HepG2 (cell line): ENCODE data around the gene ZNF749. TPM values are rescaled to one million over a fixed set of nuclear protein-coding genes. Genes with fewer than 3 reads are reported as not detected.

Experiments used
- ATAC-seq: fragments of 200-7000 bp; cut with Tn5 transposase; 3 replicates; pipeline ENCODE4 v1.9.1; 2020; ENCODE audit warnings: mild to moderate bottlenecking, moderate library complexity
- Bru-seq: library from RNA; stranded (reverse); fragments of 400-500 nt; gene quantifications from one replicate; lab custom pipeline; 2021; lab: Mats Ljungman, UMichigan
- BruChase-seq, 2 experiments: library from RNA; stranded (reverse); fragments of 400-500 nt; gene quantifications; one replicate each; lab custom pipeline; 2021; lab: Mats Ljungman, UMichigan
- BruUV-seq: library from RNA; stranded (reverse); fragments of 400-500 nt; replicated peaks from 2 replicates; lab custom pipeline; 2021; lab: Mats Ljungman, UMichigan
- CTCF ChIA-PET: fragments of 300-600 bp; formaldehyde crosslinking; extraction: SDS; loops from one replicate; lab custom pipeline; 2021; ENCODE audit warnings: low total read pairs, inconsistent platforms, low intra/inter-chr PET ratio; lab: Yijun Ruan, JAX
- POLR2A ChIA-PET: fragments of 350-600 bp; sonication (Branson Sonifier 250); formaldehyde crosslinking; loops from one replicate; lab custom pipeline; 2020; ENCODE audit warnings: antibody characterized with exemption, inconsistent platforms; lab: Yijun Ruan, JAX
- DNase-seq: peaks from one replicate; pipeline ENCODE4 v3.0.0-alpha.2; 2015; ENCODE audit warnings: low spot score
- FAIRE-seq: peaks from 3 replicates; lab custom pipeline; 2011; peaks lifted over from hg19 to GRCh38; lab: Jason Lieb, UNC
- H2AFZ ChIP-seq: one replicate; pipeline ENCODE4 v1.6.1; 2011; ENCODE audit warnings: low read length, inconsistent platforms
- H3K27ac ChIP-seq: fragments of 300-600 bp; 3 replicates; pipeline ENCODE4 v1.8.0; 2011; ENCODE audit warnings: mixed run types, mild to moderate bottlenecking, mixed read lengths, low read length, inconsistent platforms; ENCODE audit not compliant: insufficient read depth; ENCODE audit errors: extremely low read length
- H3K27me3 ChIP-seq, 2 experiments: fragments of 200-600 bp in 1 of 2; 2 replicates in 1 of 2; 3 replicates in 1 of 2; pipeline versions ENCODE4 v1.6.0 to v1.8.0; 2011; ENCODE audit warnings: low read length in 2 of 2, mild to moderate bottlenecking in 2 of 2, moderate library complexity in 2 of 2, inconsistent platforms in 1 of 2; ENCODE audit not compliant: insufficient read depth in 2 of 2, control insufficient read depth in 1 of 2
- H3K36me3 ChIP-seq, 2 experiments: fragments of 200-600 bp in 1 of 2; replicated peaks in 1 of 2; 2 replicates in 1 of 2; 3 replicates in 1 of 2; pipeline versions ENCODE4 v1.5.1 to v1.8.0; 2011; ENCODE audit warnings: low read length in 2 of 2, inconsistent platforms in 1 of 2; ENCODE audit not compliant: insufficient read depth in 2 of 2, control insufficient read depth in 1 of 2
- H3K4me1 ChIP-seq: 2 replicates; pipeline ENCODE4 v1.5.1; 2012; ENCODE audit warnings: low read length, inconsistent platforms; ENCODE audit not compliant: insufficient read depth
- H3K4me2 ChIP-seq: 2 replicates; pipeline ENCODE4 v1.6.0; 2011; ENCODE audit warnings: low read depth, low read length, inconsistent platforms
- H3K4me3 ChIP-seq, 3 experiments: fragments of 200-600 bp in 1 of 3; sonication (generic), shearing (Covaris generic) in 1 of 3; replicated peaks in 1 of 3; 2 replicates each; pipeline ENCODE4 v1.5.1; 2011 to 2016; ENCODE audit warnings: low read length in 3 of 3, inconsistent platforms in 2 of 3, low read depth in 2 of 3, mild to moderate bottlenecking in 2 of 3, control low read depth in 1 of 3, mixed read lengths in 1 of 3; ENCODE audit not compliant: insufficient read depth in 1 of 3
- H3K79me2 ChIP-seq: one replicate; pipeline ENCODE4 v1.6.1; 2011; ENCODE audit warnings: low read length, inconsistent platforms; ENCODE audit not compliant: insufficient read depth
- H3K9ac ChIP-seq: 2 replicates; pipeline ENCODE4 v1.6.0; 2011; ENCODE audit warnings: mild to moderate bottlenecking, low read depth, low read length, inconsistent platforms; ENCODE audit not compliant: insufficient read depth
- H3K9me3 ChIP-seq: 2 replicates; pipeline ENCODE4 v1.5.1; 2012; ENCODE audit warnings: mild to moderate bottlenecking, low read length
- H4K20me1 ChIP-seq: 2 replicates; pipeline ENCODE4 v1.6.0; 2011; ENCODE audit warnings: inconsistent platforms, mild to moderate bottlenecking, low read length, moderate library complexity; ENCODE audit not compliant: insufficient read depth
- ESRRA ChIP-seq: sonication (generic); formaldehyde crosslinking; IDR thresholded peaks from 2 replicates; pipeline ENCODE4 v1.5.1; 2020; ENCODE audit warnings: mild to moderate bottlenecking, low read depth, missing genetic modification reagents
- ZNF230 ChIP-seq: sonication (generic); formaldehyde crosslinking; IDR thresholded peaks from 2 replicates; pipeline ENCODE4 v1.4.0; 2020; ENCODE audit warnings: mild to moderate bottlenecking, missing genetic modification reagents
- ZNF343 ChIP-seq: sonication (generic); formaldehyde crosslinking; IDR thresholded peaks from 2 replicates; pipeline ENCODE4 v1.4.0; 2020; ENCODE audit warnings: mild to moderate bottlenecking, missing genetic modification reagents
- ZNF615 ChIP-seq: sonication (generic); formaldehyde crosslinking; IDR thresholded peaks from 2 replicates; pipeline ENCODE4 v1.5.0; 2020; ENCODE audit warnings: mild to moderate bottlenecking, missing genetic modification reagents, borderline replicate concordance
- ZNF776 ChIP-seq: sonication (generic); formaldehyde crosslinking; IDR thresholded peaks from 2 replicates; pipeline ENCODE4 v1.4.0; 2020; ENCODE audit warnings: mild to moderate bottlenecking, missing genetic modification reagents
- ZNF891 ChIP-seq: sonication (generic); formaldehyde crosslinking; IDR thresholded peaks from 2 replicates; pipeline ENCODE4 v1.5.0; 2020; ENCODE audit warnings: mild to moderate bottlenecking, missing genetic modification reagents
- WGBS: methylation state at CpG from one replicate; pipeline ENCODE4 v1.1.6; 2017; ENCODE audit warnings: low lambda C conversion rate; 5-methylcytosine and 5-hydroxymethylcytosine counted together
- in situ Hi-C: cut with HindIII; loops from 2 replicates; pipeline ENCODE4 v1.10.0; 2017; ENCODE audit warnings: low pct_unique_long_range_greater_than_20kb; ENCODE audit not compliant: extremely low pct_ligation_motif_present
- intact Hi-C: fragments of 100-400 bp; cut with micrococcal nuclease; formaldehyde crosslinking; loops from one replicate; pipeline ENCODE4 v1.10.0; 2022; ENCODE audit not compliant: unreplicated experiment
- long read RNA-seq, 2 experiments: library from RNA in 1 of 2; library from polyadenylated mRNA in 1 of 2; stranded (forward) in 1 of 2; unstranded in 1 of 2; transcript quantifications; one replicate each; pipeline ENCODE4 v2.0.0, GENCODE V29; 2019 to 2022
- polyA minus RNA-seq, 3 experiments: library from RNA; depleted of rRNA, polyadenylated mRNA; stranded (reverse); fragments of >200 nt; gene quantifications; 2 replicates each; pipeline ENCODE4 v1.2.3, GENCODE V29; 2011; ENCODE audit warnings: low replicate concordance in 1 of 3
- polyA plus RNA-seq, 8 experiments: library from polyadenylated mRNA; depleted of rRNA in 3 of 8; stranded (reverse) in 7 of 8; unstranded in 1 of 8; fragments of >200 nt; fragmentation: Illumina TruSeq in 4 of 8; extraction: Trizol in 4 of 8; gene quantifications; 2 replicates each; pipeline versions ENCODE4 v1.2.1 to v1.2.3, GENCODE V29; 2011 to 2016; ENCODE audit warnings: low read depth in 4 of 8, missing spikeins in 1 of 8, mixed read lengths in 1 of 8; ENCODE audit not compliant: insufficient read depth in 1 of 8
- total RNA-seq, 5 experiments: library from RNA; depleted of rRNA; stranded (reverse); fragments of >200 nt; fragmentation: Illumina TruSeq; extraction: Trizol; gene quantifications; 2 replicates each; pipeline ENCODE4 v1.2.3, GENCODE V29; 2016; ENCODE audit warnings: low read depth in 1 of 5
- TF ChIP-seq, protein P1 (sequence below): sonication (generic); formaldehyde crosslinking; IDR thresholded peaks from 2 replicates; pipeline ENCODE4 v1.9.0; 2022; ENCODE audit warnings: missing genetic modification reagents, mild to moderate bottlenecking, borderline replicate concordance
- TF ChIP-seq, protein P2 (sequence below): sonication (generic); formaldehyde crosslinking; IDR thresholded peaks from 2 replicates; pipeline ENCODE4 v1.4.0; 2020; ENCODE audit warnings: mild to moderate bottlenecking, missing genetic modification reagents
- TF ChIP-seq, protein P3 (sequence below): sonication (generic); formaldehyde crosslinking; IDR thresholded peaks from 2 replicates; pipeline ENCODE4 v1.8.0; 2022; ENCODE audit warnings: missing genetic modification reagents, mild to moderate bottlenecking, inconsistent platforms, borderline replicate concordance
- TF ChIP-seq, protein P4 (sequence below): sonication (generic); formaldehyde crosslinking; IDR thresholded peaks from 2 replicates; pipeline ENCODE4 v1.9.0; 2021; ENCODE audit warnings: missing genetic modification reagents, mild to moderate bottlenecking, borderline replicate concordance

The ZNF749 gene
- 19.1 and 21.0 TPM in 2 replicates for total RNA-seq (2016; rRNA removed; fragmentation: Illumina TruSeq; extraction: Trizol)
- 11.9 and 19.8 TPM in 2 replicates for total RNA-seq (2016; cell fraction: cytosol; rRNA removed; fragmentation: Illumina TruSeq; extraction: Trizol; ENCODE audit: low read depth)
- 18.5 and 20.2 TPM in 2 replicates for total RNA-seq (2016; cell fraction: insoluble cytoplasmic fraction; rRNA removed; fragmentation: Illumina TruSeq; extraction: Trizol)
- 16.7 and 19.6 TPM in 2 replicates for total RNA-seq (2016; cell fraction: membrane; rRNA removed; fragmentation: Illumina TruSeq; extraction: Trizol)
- 14.5 and 15.8 TPM in 2 replicates for total RNA-seq (2016; cell fraction: nucleus; rRNA removed; fragmentation: Illumina TruSeq; extraction: Trizol)
- 18.9 and 22.7 TPM in 2 replicates for polyA plus RNA-seq (2011; rRNA removed)
- polyA plus RNA-seq (2011; cell fraction: cytosol; rRNA removed), result 10.8 and 13.3 TPM in 2 replicates
- 11.4 and 16.0 TPM in 2 replicates for polyA plus RNA-seq (2011; cell fraction: nucleus; rRNA removed)
- 11.1 and 18.9 TPM in 2 replicates for polyA plus RNA-seq (2012)
- 23.3 and 26.2 TPM in 2 replicates for polyA plus RNA-seq (2016; cell fraction: cytosol; fragmentation: Illumina TruSeq; extraction: Trizol; ENCODE audit: low read depth)
- 14.4 and 15.0 TPM in 2 replicates for polyA plus RNA-seq (2016; cell fraction: insoluble cytoplasmic fraction; fragmentation: Illumina TruSeq; extraction: Trizol; ENCODE audit: low read depth)
- polyA plus RNA-seq (2016; cell fraction: membrane; fragmentation: Illumina TruSeq; extraction: Trizol; ENCODE audit: low read depth), result 19.1 and 22.9 TPM in 2 replicates
- polyA plus RNA-seq (2016; cell fraction: nucleus; fragmentation: Illumina TruSeq; extraction: Trizol; ENCODE audit: insufficient read depth, low read depth), result 15.1 and 18.4 TPM in 2 replicates
- 13.0 and 24.8 TPM in 2 replicates for polyA minus RNA-seq (2011; rRNA and poly(A)+ RNA removed; ENCODE audit: low replicate concordance)
- 5.5 and 8.0 TPM in 2 replicates for polyA minus RNA-seq (2011; cell fraction: cytosol; rRNA and poly(A)+ RNA removed)
- 11.8 and 14.3 TPM in 2 replicates for polyA minus RNA-seq (2011; cell fraction: nucleus; rRNA and poly(A)+ RNA removed)
- Bru-seq, nascent RNA, result percentile 70 among the genes with signal in this experiment
- percentile 75 among the genes with signal in this experiment for BruChase-seq, experiment 1, labeled RNA remaining after a 6-hour chase
- BruChase-seq, experiment 2, labeled RNA remaining after a 2-hour chase, result percentile 85 among the genes with signal in this experiment
- long read RNA-seq, experiment 1, transcript ZNF749-203 (2 exons, 677 nt), result major isoform, 12 of 24 reads
- long read RNA-seq, experiment 1, partial matches to known transcripts, result 0 of 24 reads
- long read RNA-seq, experiment 1, other reads (novel, unspliced or antisense), result 10 of 24 reads
- long read RNA-seq, experiment 2, transcript ZNF749-203 (2 exons, 677 nt), result major isoform, 16 of 31 reads
- long read RNA-seq, experiment 2, partial matches to known transcripts, result 0 of 31 reads
- long read RNA-seq, experiment 2, other reads (novel, unspliced or antisense), result 15 of 31 reads

DNA sequence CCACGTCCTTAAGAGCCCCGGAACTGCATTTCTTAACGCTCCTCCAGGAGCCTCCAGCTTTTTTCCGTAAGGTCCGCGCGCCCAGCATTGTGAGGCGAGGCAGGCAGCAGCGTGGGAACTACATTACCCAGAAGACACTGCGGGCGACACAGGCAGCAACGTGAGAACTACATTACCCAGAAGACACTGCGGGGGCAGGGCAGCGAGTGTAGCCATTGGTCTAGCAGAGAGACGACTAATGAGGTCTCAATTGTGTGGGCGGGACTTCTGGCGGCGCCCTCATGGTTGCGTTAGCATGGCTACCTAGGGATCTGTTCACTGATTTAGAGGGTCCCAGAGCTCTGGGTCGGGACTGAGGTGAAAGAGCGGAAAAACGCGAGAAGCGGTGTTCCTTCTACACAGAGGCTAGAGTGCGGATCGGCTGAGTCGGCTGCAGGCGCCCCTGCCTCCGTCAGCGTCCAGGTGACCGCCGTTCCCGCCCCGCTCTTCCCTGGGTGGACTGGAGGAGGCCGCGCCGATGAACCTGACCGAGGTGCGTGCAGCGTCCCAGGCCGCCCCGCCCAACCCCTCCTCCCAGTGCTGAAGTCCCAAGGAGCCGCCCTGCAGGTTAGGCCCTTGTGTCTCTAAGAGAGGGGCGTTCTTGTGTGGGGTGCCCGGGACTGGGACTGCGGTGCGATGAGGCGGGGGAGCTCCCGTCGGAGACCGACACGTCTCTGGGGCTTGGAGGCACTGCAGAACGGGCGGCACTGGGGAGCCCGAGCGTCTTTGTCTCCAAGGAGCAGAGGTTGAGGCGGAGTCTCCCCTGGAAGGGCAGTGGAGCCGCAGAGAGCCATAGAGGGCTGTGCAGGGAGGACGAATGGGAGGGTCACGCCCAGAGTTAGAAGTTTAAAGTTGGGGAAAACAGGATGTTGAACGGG, at the start of gene ZNF749:
ZNF749 (plus strand) TSS at position 264 of the 917 bp plus-strand sequence; CDS start at position 518, 254 bp downstream.
- intact Hi-C loops (loop anchor here (2.0 kb wide), 1 partner anchor 29 kb away; no protein-coding TSS in a partner anchor), in situ Hi-C loops (no loop called here)
- ATAC-seq (peak; percentile 96), DNase-seq (peak; percentile 98), FAIRE-seq (peak; percentile 96)
- WGBS, result under 1% methylated on average over 42 of the region's 61 CpGs
- Histone ChIP-seq H3K27me3 (no peaks in the 10 kb centered on the region; a peak in 1 of 5 replicates), H4K20me1 (peaks cover 4% of the 10 kb centered on the region; the same call in 1 of the 2 replicates), H3K4me1 (peaks cover 22% of the 10 kb centered on the region), H3K79me2 (peaks cover 49% of the 10 kb centered on the region), H3K9ac (peak within 1 kb of the TSS; percentile 80), H3K27ac (peak within 1 kb of the TSS; percentile 75), H3K36me3 (peaks cover 4 to 10% of the 10 kb centered on the region in 2 experiments), H3K4me2 (peak within 1 kb of the TSS; percentile 87), H3K4me3 (peak within 1 kb of the TSS; percentile 83 to 98 (median 88)), H3K9me3 (no peaks in the 10 kb centered on the region), H2AFZ (peak within 1 kb of the TSS; percentile 89)
- BruUV-seq, result TSS peak; percentile 71
- ChIA-PET POLR2A (interaction anchor here (0.5 to 2.0 kb wide), 11 partner anchors 15 to 595 kb away, joined by 3 to 9 read pairs (median 3); partner anchors contain the start of genes PEG3, ZIM2, ZNF304 and ZNF419), CTCF (no interaction called here)
- TF ChIP-seq ESRRA (no peak; the same call in 1 of the 2 replicates), ZNF776 (CRISPR knock-in tag) (peak; percentile 23), ZNF343 (CRISPR knock-in tag) (peak; percentile 71; the same call in 1 of the 2 replicates), ZNF615 (CRISPR knock-in tag) (no peak), ZNF891 (peak; percentile 86), ZNF230 (CRISPR knock-in tag) (peak; percentile 50; the same call in 1 of the 2 replicates)
- TF ChIP-seq, protein P1, sequence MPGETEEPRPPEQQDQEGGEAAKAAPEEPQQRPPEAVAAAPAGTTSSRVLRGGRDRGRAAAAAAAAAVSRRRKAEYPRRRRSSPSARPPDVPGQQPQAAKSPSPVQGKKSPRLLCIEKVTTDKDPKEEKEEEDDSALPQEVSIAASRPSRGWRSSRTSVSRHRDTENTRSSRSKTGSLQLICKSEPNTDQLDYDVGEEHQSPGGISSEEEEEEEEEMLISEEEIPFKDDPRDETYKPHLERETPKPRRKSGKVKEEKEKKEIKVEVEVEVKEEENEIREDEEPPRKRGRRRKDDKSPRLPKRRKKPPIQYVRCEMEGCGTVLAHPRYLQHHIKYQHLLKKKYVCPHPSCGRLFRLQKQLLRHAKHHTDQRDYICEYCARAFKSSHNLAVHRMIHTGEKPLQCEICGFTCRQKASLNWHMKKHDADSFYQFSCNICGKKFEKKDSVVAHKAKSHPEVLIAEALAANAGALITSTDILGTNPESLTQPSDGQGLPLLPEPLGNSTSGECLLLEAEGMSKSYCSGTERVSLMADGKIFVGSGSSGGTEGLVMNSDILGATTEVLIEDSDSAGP (CRISPR knock-in tag), result peak; percentile 74; the same call in 1 of the 2 replicates
- TF ChIP-seq, protein P2, sequence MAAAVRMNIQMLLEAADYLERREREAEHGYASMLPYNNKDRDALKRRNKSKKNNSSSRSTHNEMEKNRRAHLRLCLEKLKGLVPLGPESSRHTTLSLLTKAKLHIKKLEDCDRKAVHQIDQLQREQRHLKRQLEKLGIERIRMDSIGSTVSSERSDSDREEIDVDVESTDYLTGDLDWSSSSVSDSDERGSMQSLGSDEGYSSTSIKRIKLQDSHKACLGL, result peak; percentile 67
- TF ChIP-seq, protein P3, sequence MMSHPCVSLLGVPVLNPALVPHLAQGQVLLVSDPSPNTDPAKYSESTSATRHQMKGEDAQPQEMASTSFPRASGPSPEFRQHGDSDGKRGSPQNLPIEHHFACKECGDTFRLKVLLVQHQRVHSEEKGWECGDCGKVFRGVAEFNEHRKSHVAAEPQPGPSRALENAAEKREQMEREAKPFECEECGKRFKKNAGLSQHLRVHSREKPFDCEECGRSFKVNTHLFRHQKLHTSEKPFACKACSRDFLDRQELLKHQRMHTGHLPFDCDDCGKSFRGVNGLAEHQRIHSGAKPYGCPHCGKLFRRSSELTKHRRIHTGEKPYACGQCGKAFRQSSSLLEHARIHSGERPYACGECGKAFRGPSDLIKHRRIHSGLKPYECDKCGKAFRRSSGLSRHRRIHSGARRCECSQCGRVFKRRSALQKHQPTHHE (CRISPR knock-in tag), result peak; percentile 62; the same call in 1 of the 2 replicates
- TF ChIP-seq, protein P4, sequence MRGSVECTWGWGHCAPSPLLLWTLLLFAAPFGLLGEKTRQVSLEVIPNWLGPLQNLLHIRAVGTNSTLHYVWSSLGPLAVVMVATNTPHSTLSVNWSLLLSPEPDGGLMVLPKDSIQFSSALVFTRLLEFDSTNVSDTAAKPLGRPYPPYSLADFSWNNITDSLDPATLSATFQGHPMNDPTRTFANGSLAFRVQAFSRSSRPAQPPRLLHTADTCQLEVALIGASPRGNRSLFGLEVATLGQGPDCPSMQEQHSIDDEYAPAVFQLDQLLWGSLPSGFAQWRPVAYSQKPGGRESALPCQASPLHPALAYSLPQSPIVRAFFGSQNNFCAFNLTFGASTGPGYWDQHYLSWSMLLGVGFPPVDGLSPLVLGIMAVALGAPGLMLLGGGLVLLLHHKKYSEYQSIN (CRISPR knock-in tag), result no peak
